Effector memory CD8-positive, alpha-beta T cell (primary cell): ENCODE measurements around the gene TTC33.
A peak's percentile ranks its signal among the peaks of the same experiment; 100 is the strongest.

ENCODE experiments used
- ATAC-seq: fragments of 150-1000 bp; cut with Tn5 transposase; replicated peaks from 2 replicates; pipeline ENCODE4 v1.10.0; 2021; ENCODE audit warnings: mild to moderate bottlenecking, moderate library complexity
- DNase-seq, 3 experiments: peaks; one replicate each; pipeline ENCODE4 v3.0.0; 2021
- H3K27ac Mint-ChIP-seq, 2 donors: one replicate each; pipeline ENCODE4 v1.8.0; 2022; ENCODE audit warnings: mild to moderate bottlenecking in 2 of 2, mixed read lengths in 2 of 2, moderate library complexity in 2 of 2
- H3K27me3 Mint-ChIP-seq, 2 donors: one replicate each; pipeline ENCODE4 v1.8.0; 2022; ENCODE audit warnings: mixed read lengths in 2 of 2
- H3K36me3 Mint-ChIP-seq: one replicate; pipeline ENCODE4 v1.8.0; 2022; ENCODE audit warnings: mild to moderate bottlenecking, moderate library complexity, mixed read lengths; ENCODE audit not compliant: insufficient read depth
- H3K4me1 Mint-ChIP-seq, 2 donors: one replicate each; pipeline ENCODE4 v1.8.0; 2022; ENCODE audit warnings: low read depth in 2 of 2, mixed read lengths in 2 of 2
- H3K4me3 Mint-ChIP-seq, 2 donors: one replicate each; pipeline ENCODE4 v1.8.0; 2022; ENCODE audit warnings: mild to moderate bottlenecking in 2 of 2, mixed read lengths in 2 of 2, moderate library complexity in 2 of 2
- H3K9me3 Mint-ChIP-seq, 2 donors: one replicate each; pipeline ENCODE4 v1.8.0; 2022; ENCODE audit warnings: mixed read lengths in 2 of 2

TTC33 gene

GRCh38 chr5:40634593-40634992, 121.2 kb downstream of the TTC33 start:
- Mint-ChIP-seq H3K27me3 (peaks cover 0 to 7% of the 10 kb centered on the region in 2 donors), H3K4me3 (no peak overlapping the region), H3K36me3 (no peaks in the 10 kb centered on the region), H3K27ac (no peak overlapping the region), H3K9me3 (peaks cover 12 to 18% of the 10 kb centered on the region in 2 donors), H3K4me1 (peaks cover 2 to 4% of the 10 kb centered on the region in 2 donors)
- DNase-seq (no peak), ATAC-seq (no peak)

- no peak overlapping the region for H3K4me3 Mint-ChIP-seq
- H3K9me3 Mint-ChIP-seq: peaks cover 12 to 18% of the 10 kb centered on the region in 2 donors
- peaks cover 2 to 4% of the 10 kb centered on the region in 2 donors for H3K4me1 Mint-ChIP-seq
- H3K36me3 Mint-ChIP-seq: no peaks in the 10 kb centered on the region
- H3K27me3 Mint-ChIP-seq: peaks cover 0 to 7% of the 10 kb centered on the region in 2 donors
- DNase-seq: no peak
- H3K27ac Mint-ChIP-seq: no peak overlapping the region
- no peak for ATAC-seq
These were observed 121.6 kb downstream of the TTC33 start for GRCh38 chr5:40634154-40634553.

GRCh38 chr5:40631236-40631635, 124.5 kb downstream of the TTC33 start:
- H3K27me3 Mint-ChIP-seq: peaks cover 0 to 7% of the 10 kb centered on the region in 2 donors
- peaks cover 2 to 4% of the 10 kb centered on the region in 2 donors for H3K4me1 Mint-ChIP-seq
- H3K27ac Mint-ChIP-seq: no peak overlapping the region
- DNase-seq: no peak
- ATAC-seq: no peak
- H3K36me3 Mint-ChIP-seq: no peaks in the 10 kb centered on the region
- peaks cover 0 to 3% of the 10 kb centered on the region in 2 donors for H3K9me3 Mint-ChIP-seq
- H3K4me3 Mint-ChIP-seq: no peak overlapping the region

- ATAC-seq: no peak
- Mint-ChIP-seq H3K27me3 (peaks cover 0 to 7% of the 10 kb centered on the region in 2 donors), H3K36me3 (no peaks in the 10 kb centered on the region)
These were observed 125.6 kb downstream of the TTC33 start for GRCh38 chr5:40630126-40630525.

GRCh38 chr5:40628407-40628806, 127.4 kb downstream of the TTC33 start:
- no peak for DNase-seq
- ATAC-seq: no peak
- Mint-ChIP-seq H3K36me3 (no peaks in the 10 kb centered on the region), H3K27me3 (peaks cover 0 to 7% of the 10 kb centered on the region in 2 donors), H3K4me1 (peaks cover 13 to 15% of the 10 kb centered on the region in 2 donors), H3K27ac (no peak overlapping the region), H3K9me3 (no peaks in the 10 kb centered on the region), H3K4me3 (no peak overlapping the region)

More at GRCh38 chr5:40630126-40630525, 125.6 kb downstream of the TTC33 start:
- Mint-ChIP-seq H3K4me1 (peaks cover 2 to 4% of the 10 kb centered on the region in 2 donors), H3K9me3 (no peaks in the 10 kb centered on the region), H3K27ac (no peak overlapping the region), H3K4me3 (no peak overlapping the region)
- no peak for DNase-seq

- no peak overlapping the region for H3K4me3 Mint-ChIP-seq
- H3K27ac Mint-ChIP-seq: no peak overlapping the region
- peaks cover 20 to 22% of the 10 kb centered on the region in 2 donors for H3K4me1 Mint-ChIP-seq
- peaks cover 0 to 7% of the 10 kb centered on the region in 2 donors for H3K27me3 Mint-ChIP-seq
- H3K36me3 Mint-ChIP-seq: no peaks in the 10 kb centered on the region
- ATAC-seq (no peak), DNase-seq (no peak)
- no peaks in the 10 kb centered on the region for H3K9me3 Mint-ChIP-seq
These were observed 128.1 kb downstream of the TTC33 start for GRCh38 chr5:40627706-40628105.

GRCh38 chr5:40626801-40627200, 129.0 kb downstream of the TTC33 start:
- no peaks in the 10 kb centered on the region for H3K9me3 Mint-ChIP-seq
- DNase-seq (no peak), ATAC-seq (no peak)
- no peak overlapping the region for H3K4me3 Mint-ChIP-seq
- peaks cover 21 to 29% of the 10 kb centered on the region in 2 donors for H3K4me1 Mint-ChIP-seq
- H3K27ac Mint-ChIP-seq: no peak overlapping the region
- H3K36me3 Mint-ChIP-seq: no peaks in the 10 kb centered on the region
- H3K27me3 Mint-ChIP-seq: peaks cover 0 to 7% of the 10 kb centered on the region in 2 donors

GRCh38 chr5:40623480-40624420, 132.0 kb downstream of the TTC33 start:
- Mint-ChIP-seq H3K4me1 (peaks cover 19 to 26% of the 10 kb centered on the region in 2 donors), H3K27ac (peak overlapping the region; percentile 67 to 71), H3K36me3 (no peaks in the 10 kb centered on the region), H3K27me3 (no peaks in the 10 kb centered on the region), H3K4me3 (peak overlapping the region in 1 of 2 donors; percentile 32), H3K9me3 (no peaks in the 10 kb centered on the region)
- DNase-seq (peak; percentile 18 to 41 (median 29)), ATAC-seq (peak; percentile 98)

- Mint-ChIP-seq H3K36me3 (no peaks in the 10 kb centered on the region), H3K27me3 (no peaks in the 10 kb centered on the region), H3K4me3 (peak overlapping the region in 1 of 2 donors; percentile 32), H3K27ac (peak overlapping the region; percentile 67 to 71), H3K4me1 (peaks cover 19 to 26% of the 10 kb centered on the region in 2 donors), H3K9me3 (no peaks in the 10 kb centered on the region)
- ATAC-seq (no peak), DNase-seq (no peak)
These were observed 133.1 kb downstream of the TTC33 start for GRCh38 chr5:40622463-40623252.

- no peak overlapping the region for H3K27ac Mint-ChIP-seq
- no peak for ATAC-seq
These were observed 136.3 kb downstream of the TTC33 start for GRCh38 chr5:40619421-40619820.

GRCh38 chr5:40618926-40619325, 136.8 kb downstream of the TTC33 start:
- Mint-ChIP-seq H3K4me1 (peaks cover 19 to 30% of the 10 kb centered on the region in 2 donors), H3K4me3 (no peak overlapping the region), H3K9me3 (no peaks in the 10 kb centered on the region), H3K36me3 (no peaks in the 10 kb centered on the region), H3K27me3 (no peaks in the 10 kb centered on the region), H3K27ac (no peak overlapping the region)
- DNase-seq: no peak
- ATAC-seq: no peak

More at GRCh38 chr5:40619421-40619820, 136.3 kb downstream of the TTC33 start:
- peaks cover 24 to 35% of the 10 kb centered on the region in 2 donors for H3K4me1 Mint-ChIP-seq
- no peaks in the 10 kb centered on the region for H3K27me3 Mint-ChIP-seq
- no peak for DNase-seq
- H3K36me3 Mint-ChIP-seq: no peaks in the 10 kb centered on the region
- no peaks in the 10 kb centered on the region for H3K9me3 Mint-ChIP-seq
- H3K4me3 Mint-ChIP-seq: no peak overlapping the region

- H3K36me3 Mint-ChIP-seq: no peaks in the 10 kb centered on the region
- no peak for ATAC-seq
- H3K4me1 Mint-ChIP-seq: peaks cover 6 to 10% of the 10 kb centered on the region in 2 donors
- H3K27ac Mint-ChIP-seq: no peak overlapping the region
- H3K4me3 Mint-ChIP-seq: no peak overlapping the region
- H3K27me3 Mint-ChIP-seq: no peaks in the 10 kb centered on the region
- DNase-seq: no peak
- peaks cover 0 to 2% of the 10 kb centered on the region in 2 donors for H3K9me3 Mint-ChIP-seq
These were observed 139.0 kb downstream of the TTC33 start for GRCh38 chr5:40616781-40617180.

- Mint-ChIP-seq H3K27ac (peak overlapping the region in 1 of 2 donors; percentile 88), H3K4me3 (peak overlapping the region; percentile 2 to 62), H3K9me3 (peaks cover 0 to 2% of the 10 kb centered on the region in 2 donors), H3K4me1 (peaks cover 6 to 9% of the 10 kb centered on the region in 2 donors), H3K27me3 (no peaks in the 10 kb centered on the region), H3K36me3 (no peaks in the 10 kb centered on the region)
- ATAC-seq (peak; percentile 54), DNase-seq (no peak)
These were observed 140.1 kb downstream of the TTC33 start for GRCh38 chr5:40615586-40616170.
